Fibroblast of gingiva (primary cell): ENCODE data around the gene SREBF1.

Experiments used
- DNase-seq: peaks from one replicate; pipeline ENCODE4 v3.0.0-alpha.2; 2011; ENCODE audit warnings: low read depth

The SREBF1 gene

GRCh38 chr17:17840751-17841591 lies 4.2 kb upstream of the SREBF1 start:
- no peak for DNase-seq

- peak; percentile 96 for DNase-seq
These were observed 3.3 kb upstream of the SREBF1 start for GRCh38 chr17:17839791-17840707.

DNA sequence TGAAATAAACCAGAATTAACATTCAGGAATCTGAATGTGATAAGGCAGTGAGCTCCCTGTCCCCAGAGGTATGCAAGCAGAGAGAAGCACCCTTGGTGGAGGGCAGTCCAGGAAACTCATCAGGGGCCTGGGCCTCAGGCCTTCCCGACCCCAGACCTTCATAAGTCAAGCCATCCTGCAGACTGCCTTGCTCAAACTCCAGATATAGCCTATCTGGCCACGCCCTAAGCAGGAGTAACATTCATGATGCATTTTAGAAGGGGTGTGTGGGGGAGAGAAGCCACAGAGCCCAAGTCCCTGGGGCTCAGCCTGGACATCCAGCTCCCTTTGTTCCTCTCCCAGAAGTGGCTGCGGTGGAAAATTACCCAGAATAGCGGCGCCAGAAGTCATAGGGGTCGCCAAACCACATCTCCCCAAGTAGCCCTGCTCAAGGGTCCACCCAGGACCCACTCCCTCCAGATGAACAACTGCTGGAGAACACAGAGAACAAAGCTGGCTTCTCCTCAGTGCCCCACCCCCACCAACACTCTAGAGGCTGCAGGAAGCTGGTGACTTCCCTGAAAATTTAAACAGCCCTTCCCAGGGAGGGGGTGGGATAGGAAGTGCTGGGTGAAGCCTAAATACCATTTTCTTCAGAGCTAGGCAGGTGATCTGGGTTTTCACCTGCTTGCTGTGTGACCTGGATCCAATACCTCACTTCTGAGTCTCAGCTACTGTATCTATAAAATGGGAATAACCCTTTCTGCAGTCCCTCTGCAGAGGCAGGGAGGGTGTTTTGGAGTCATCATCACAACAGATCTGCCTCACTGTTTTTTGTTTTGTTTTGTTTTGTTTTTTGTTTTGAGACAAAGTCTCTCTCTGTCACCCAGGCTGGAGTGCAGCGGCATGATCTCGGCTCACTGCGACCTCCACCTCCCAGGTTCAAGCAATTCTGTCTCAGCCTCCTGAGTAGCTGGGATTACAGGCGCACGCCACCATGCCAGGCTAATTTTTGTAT lies 1.5 kb upstream of the SREBF1 start:
- DNase-seq = peak; percentile 38

DNA sequence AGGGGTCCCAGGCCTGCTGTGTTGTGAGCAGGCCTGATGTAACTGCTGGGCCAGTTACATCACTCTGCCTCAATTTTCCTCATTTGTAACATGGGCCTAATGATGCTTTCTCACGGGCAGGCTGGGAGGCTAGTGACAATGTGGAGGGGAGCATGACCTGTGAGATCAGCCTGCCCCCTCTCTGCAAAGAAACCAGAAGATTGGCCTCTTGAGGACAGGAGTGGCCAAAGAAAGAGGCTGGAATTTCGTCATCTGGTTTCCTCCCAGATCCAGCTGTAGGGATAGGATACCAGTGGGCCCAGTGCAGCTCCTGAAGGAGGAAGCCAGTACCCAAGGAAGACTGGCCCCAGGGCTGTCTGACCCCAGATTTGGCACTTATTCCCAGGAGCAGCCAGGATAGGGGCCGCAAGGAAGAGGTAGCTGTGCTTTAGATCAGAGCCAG lies 615 bp upstream of the SREBF1 start:
- peak; percentile 87 for DNase-seq

DNA sequence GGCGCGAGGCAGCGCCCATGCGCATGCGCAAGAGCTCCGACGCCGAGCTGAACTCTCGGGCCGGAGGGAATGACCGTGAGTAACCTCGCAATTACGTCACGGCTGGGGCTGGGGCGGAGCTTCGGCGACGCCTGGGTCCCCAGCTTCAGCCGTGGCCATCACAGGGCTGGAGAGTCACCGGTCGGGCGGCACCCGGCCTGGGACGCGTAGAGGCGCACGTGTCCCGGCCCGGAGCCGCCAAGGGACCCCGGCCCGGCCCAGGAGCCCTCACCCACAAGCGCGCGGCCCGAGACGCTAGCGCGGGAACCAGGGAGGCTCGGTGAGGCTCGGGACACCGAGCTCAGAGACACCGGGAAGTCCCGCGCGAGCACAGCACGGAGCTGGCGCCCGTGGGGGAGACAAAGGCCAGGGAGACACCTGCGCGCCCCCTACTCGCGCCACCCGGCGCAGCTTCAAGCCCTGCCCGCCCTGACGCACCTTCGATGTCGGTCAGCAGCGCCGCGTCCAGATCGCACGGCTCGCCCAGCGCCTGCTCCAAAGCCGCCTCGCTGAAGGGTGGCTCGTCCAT lies 452 bp downstream of the SREBF1 start:
- DNase-seq = peak; percentile 90

GRCh38 chr17:17835415-17836249 lies 1.2 kb downstream of the SREBF1 start:
- DNase-seq = no peak

DNA sequence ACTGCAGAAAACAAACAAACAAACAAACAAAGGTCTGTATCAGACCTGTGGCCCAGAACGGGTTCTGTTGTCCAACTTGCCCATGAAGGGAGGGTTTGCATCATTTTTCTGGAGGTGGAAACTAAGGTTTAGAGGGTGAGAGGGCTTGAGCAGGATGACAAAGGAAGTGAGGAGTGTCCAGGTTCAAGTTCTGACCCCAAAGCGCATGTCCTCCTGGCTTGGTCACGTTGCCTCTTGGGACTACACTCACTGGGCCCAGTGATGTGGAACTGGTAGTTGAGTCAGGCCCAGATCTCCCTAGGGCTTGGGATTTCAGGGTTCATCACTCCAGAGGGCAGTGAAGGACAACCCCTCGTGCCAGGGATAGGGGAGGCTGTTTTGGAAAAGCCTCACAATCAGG lies 1.8 kb downstream of the SREBF1 start:
- no peak for DNase-seq

GRCh38 chr17:17833658-17834357 lies 3.0 kb downstream of the SREBF1 start:
- DNase-seq = no peak

DNA sequence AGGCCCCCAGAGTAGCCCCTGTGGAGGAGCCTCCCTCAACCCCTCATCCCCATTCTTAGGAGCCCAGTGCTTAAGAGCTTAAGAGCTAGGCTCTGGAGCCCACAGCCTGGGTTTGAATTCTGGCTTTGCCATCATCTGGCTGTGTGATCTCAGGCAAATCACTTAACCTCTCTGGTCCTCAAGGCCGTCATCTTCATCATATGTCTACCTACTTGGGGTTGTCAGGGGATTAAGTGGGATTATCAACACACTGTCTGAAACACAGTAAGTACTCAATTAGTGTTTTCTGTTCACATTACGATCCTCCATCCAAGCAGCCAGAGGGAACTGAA lies 4.8 kb downstream of the SREBF1 start:
- DNase-seq = no peak

- DNase-seq = no peak
These were observed 5.4 kb downstream of the SREBF1 start for GRCh38 chr17:17831208-17832031.

- DNase-seq = no peak
These were observed 6.0 kb downstream of the SREBF1 start for GRCh38 chr17:17830740-17831207.

DNA sequence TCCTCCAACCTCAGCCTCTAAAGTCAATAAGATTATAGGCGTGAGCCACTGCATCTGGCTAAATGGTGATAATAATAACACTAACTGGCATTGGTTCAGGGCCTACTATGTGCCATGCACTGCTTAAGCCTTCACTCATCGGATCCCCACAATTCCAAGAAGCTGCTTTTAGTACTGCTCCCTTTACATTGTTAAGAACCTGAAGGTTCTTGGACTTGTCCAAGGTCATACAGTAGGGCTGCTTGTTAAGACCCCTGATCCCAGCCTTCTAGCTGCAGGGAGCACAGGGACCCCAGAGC lies 6.6 kb downstream of the SREBF1 start:
- no peak for DNase-seq

DNA sequence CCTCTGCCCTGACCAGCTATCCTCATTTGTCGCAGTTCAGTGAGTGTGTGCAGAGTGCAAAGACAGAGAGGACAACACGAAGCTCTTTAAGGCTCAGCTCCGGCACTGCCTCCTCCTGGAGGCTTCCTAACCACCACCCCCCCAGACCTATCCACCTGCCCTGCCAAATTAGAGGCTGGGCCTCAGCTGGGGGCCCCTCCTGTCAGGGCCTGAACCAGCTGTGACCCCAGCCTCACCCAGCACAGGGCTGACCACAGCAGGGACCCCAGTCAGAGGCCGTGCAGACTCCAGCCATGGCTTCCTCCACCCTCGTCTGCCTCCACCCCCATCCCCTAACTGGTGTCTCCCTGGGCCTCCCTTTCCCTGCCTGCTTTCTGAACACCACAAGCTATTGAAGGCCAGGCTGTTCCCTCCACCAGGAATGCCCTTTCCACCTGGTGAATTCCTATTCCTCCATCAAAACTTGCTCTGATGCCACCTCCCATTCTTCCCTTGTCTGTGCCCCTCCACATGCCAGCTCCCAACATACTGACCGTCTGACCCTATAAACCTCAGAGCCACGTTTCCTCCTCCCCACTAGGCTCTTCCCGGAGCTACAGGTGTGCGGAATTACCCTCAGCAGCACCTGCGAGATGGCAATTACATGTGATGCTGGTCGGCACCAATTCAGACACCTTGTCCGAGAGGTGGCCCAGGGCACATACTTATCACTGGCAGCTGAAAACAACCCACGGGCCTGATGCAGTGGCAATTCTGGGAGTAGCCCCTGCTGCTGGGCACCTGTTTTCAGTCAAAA lies 8.8 kb downstream of the SREBF1 start:
- no peak for DNase-seq

- DNase-seq = no peak
These were observed 9.6 kb downstream of the SREBF1 start for GRCh38 chr17:17826942-17827785.

DNA sequence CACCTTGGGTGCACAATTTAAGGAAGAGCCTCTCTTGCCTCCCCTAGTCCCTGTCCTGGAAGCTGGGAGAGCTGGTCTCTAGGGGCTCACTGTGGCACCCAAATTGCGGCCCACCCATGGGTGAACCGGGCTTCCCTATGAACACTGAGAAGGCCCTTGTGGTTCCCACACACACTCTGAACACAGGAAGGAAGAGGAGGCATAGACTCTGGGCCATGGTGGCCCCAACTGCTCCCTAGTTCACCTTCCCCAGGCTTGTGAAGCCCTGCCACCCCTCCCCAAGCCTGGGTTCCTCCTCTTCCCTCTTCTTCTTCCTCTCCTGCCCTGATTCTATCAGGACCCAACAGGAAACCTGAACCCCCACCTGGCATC lies 10.5 kb downstream of the SREBF1 start:
- DNase-seq = no peak

GRCh38 chr17:17824783-17825614 lies 11.8 kb downstream of the SREBF1 start:
- peak; percentile 51 for DNase-seq
